Neural cell (in vitro differentiated cells): ENCODE measurements around the gene KDM4C. TPM values are rescaled to one million over a fixed set of nuclear protein-coding genes. Genes with fewer than 3 reads are reported as not detected.

Experiments
- H2AFZ ChIP-seq: fragments of 200-600, 300-800 bp; sonication (generic), shearing (Covaris generic); 2 replicates; pipeline ENCODE4 v1.6.0; 2014; ENCODE audit warnings: low read depth, mild to moderate bottlenecking, antibody characterized with exemption, low read length, moderate library complexity
- H3F3A ChIP-seq: fragments of 200-600 bp; shearing (Covaris generic); 2 replicates; pipeline ENCODE4 v1.6.1; 2016; ENCODE audit warnings: mild to moderate bottlenecking, moderate library complexity, mixed read lengths, antibody characterized with exemption, low read length; ENCODE audit not compliant: insufficient read depth, poor library complexity, severe bottlenecking
- H3K27ac ChIP-seq: fragments of 200-600, 300-800 bp; sonication (generic), shearing (Covaris generic); 2 replicates; pipeline ENCODE4 v1.5.1; 2014; ENCODE audit warnings: mild to moderate bottlenecking, low read length, moderate library complexity
- H3K27me3 ChIP-seq: fragments of 300-800, 200-600 bp; sonication (generic), shearing (Covaris generic); 2 replicates; pipeline ENCODE4 v1.6.0; 2014; ENCODE audit warnings: mild to moderate bottlenecking, low read depth, low read length, moderate library complexity; ENCODE audit not compliant: insufficient read depth
- H3K36me3 ChIP-seq: fragments of 300-800, 200-600 bp; sonication (generic), shearing (Covaris generic); 2 replicates; pipeline ENCODE4 v1.5.1; 2014; ENCODE audit warnings: mild to moderate bottlenecking, antibody characterized with exemption, low read length, moderate library complexity; ENCODE audit not compliant: insufficient read depth
- H3K4me2 ChIP-seq: fragments of 300-800, 200-600 bp; sonication (generic), shearing (Covaris generic); 2 replicates; pipeline ENCODE4 v1.6.0; 2014; ENCODE audit warnings: mild to moderate bottlenecking, low read length
- H3K4me3 ChIP-seq: fragments of 300-800, 200-600 bp; sonication (generic), shearing (Covaris generic); 2 replicates; pipeline ENCODE4 v1.5.1; 2014; ENCODE audit warnings: mild to moderate bottlenecking, low read length, moderate library complexity
- H3K79me2 ChIP-seq: fragments of 200-600 bp; shearing (Covaris generic); replicated peaks from 2 replicates; pipeline ENCODE4 v1.6.0; 2014; ENCODE audit warnings: mild to moderate bottlenecking, low read length, moderate library complexity; ENCODE audit not compliant: insufficient read depth
- H3K9ac ChIP-seq: fragments of 300-800, 200-600 bp; sonication (generic), shearing (Covaris generic); 2 replicates; pipeline ENCODE4 v1.6.1; 2016; ENCODE audit warnings: mild to moderate bottlenecking, low read length, mixed read lengths
- H3K9me2 ChIP-seq: fragments of 200-600 bp; shearing (Covaris generic); 2 replicates; pipeline ENCODE4 v1.6.1; 2016; ENCODE audit warnings: mild to moderate bottlenecking, low read length, mixed read lengths; ENCODE audit not compliant: insufficient read depth
- H3K9me3 ChIP-seq: fragments of 200-600, 300-800 bp; sonication (generic), shearing (Covaris generic); 2 replicates; pipeline ENCODE4 v1.6.1; 2016; ENCODE audit warnings: mild to moderate bottlenecking, mixed run types, low read length, moderate library complexity, mixed read lengths
- H4K20me1 ChIP-seq: fragments of 200-600 bp; shearing (Covaris generic); 2 replicates; pipeline ENCODE4 v1.6.1; 2016; ENCODE audit warnings: mild to moderate bottlenecking, mixed run types; ENCODE audit not compliant: insufficient read depth
- CTCF ChIP-seq: fragments of 450-650 bp; IDR thresholded peaks from 2 replicates; pipeline ENCODE4 v1.5.1; 2014; ENCODE audit warnings: antibody characterized with exemption, mild to moderate bottlenecking, moderate library complexity; ENCODE audit not compliant: poor library complexity, severe bottlenecking
- EP300 ChIP-seq: fragments of 450-650 bp; conservative IDR thresholded peaks from 2 replicates; pipeline ENCODE4 v1.6.1; 2014; ENCODE audit warnings: antibody characterized with exemption, mild to moderate bottlenecking, moderate library complexity; ENCODE audit not compliant: poor library complexity, severe bottlenecking
- EZH2 ChIP-seq: fragments of 200-600, 300-800 bp; shearing (Covaris generic), sonication (generic); IDR thresholded peaks from 2 replicates; pipeline ENCODE4 v1.6.1; 2014; ENCODE audit warnings: antibody characterized with exemption, low read length, borderline replicate concordance, mild to moderate bottlenecking; ENCODE audit not compliant: insufficient read depth, poor library complexity, severe bottlenecking
- MXI1 ChIP-seq: fragments of 450-650 bp; conservative IDR thresholded peaks from 2 replicates; pipeline ENCODE4 v1.6.1; 2014; ENCODE audit warnings: antibody characterized with exemption, mild to moderate bottlenecking; ENCODE audit not compliant: poor library complexity, severe bottlenecking
- POLR2AphosphoS5 ChIP-seq: IDR thresholded peaks from 2 replicates; pipeline ENCODE4 v1.6.1; 2012
- RAD21 ChIP-seq: fragments of 450-650 bp; conservative IDR thresholded peaks from 2 replicates; pipeline ENCODE4 v1.6.1; 2014; ENCODE audit warnings: antibody characterized with exemption, mild to moderate bottlenecking, moderate library complexity
- REST ChIP-seq: IDR thresholded peaks from 2 replicates; pipeline ENCODE4 v1.6.1; 2012; ENCODE audit warnings: borderline replicate concordance
- SMC3 ChIP-seq: fragments of 450-650 bp; conservative IDR thresholded peaks from 2 replicates; pipeline ENCODE4 v1.6.1; 2014; ENCODE audit warnings: antibody characterized with exemption, mild to moderate bottlenecking, moderate library complexity; ENCODE audit not compliant: poor library complexity
- TAF1 ChIP-seq: IDR thresholded peaks from 2 replicates; pipeline ENCODE4 v1.6.1; 2012; ENCODE audit warnings: low read depth
- polyA plus RNA-seq: library from polyadenylated mRNA; depleted of rRNA; stranded (reverse); fragments of >200 nt; gene quantifications from 2 replicates; pipeline ENCODE4 v1.2.3, GENCODE V29; 2014

KDM4C gene
- polyA plus RNA-seq, 1 donor from 2014 or later, result 21.1 TPM

DNA sequence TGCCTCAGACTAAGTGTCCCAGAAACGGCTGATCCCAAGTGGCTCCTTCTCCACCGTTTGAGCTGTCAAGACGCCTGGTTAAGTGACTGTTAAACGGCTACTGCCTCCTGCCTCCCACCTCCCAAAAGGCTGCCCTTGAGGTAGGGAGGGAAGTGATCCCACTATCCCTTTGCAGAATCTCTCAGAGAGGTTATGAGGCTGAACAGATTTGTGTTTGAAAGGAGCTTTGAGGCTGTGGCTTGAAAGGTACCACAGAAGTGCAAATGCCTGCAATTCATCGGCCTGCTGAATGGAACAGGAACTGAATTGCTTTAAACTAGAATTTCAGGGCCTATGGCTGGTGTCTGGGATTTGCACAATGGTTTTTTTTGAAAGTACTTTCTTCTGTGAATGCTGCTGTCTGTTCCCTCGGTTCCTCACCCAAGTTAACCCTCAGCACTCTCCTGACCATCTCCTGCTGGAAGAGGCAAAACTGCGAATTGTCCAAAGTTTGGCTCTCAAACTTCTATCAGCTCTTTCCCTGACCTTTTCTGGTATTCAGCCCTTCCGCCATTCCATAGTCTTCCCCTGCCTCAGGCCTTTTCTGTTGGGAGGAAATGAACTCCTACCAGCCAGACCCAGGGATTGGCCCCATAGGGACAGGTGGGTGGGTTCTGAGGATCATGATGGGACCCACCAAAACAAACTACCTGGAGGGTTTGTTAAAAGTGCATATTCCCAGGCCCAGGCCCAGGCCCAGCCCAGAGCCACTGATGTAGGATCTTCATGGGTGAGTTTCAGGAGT, 453.3 kb downstream of the KDM4C start:
- TF ChIP-seq RAD21 (no peak), EZH2 (no peak), TAF1 (no peak), REST (no peak), MXI1 (no peak), SMC3 (no peak), CTCF (no peak), EP300 (no peak), POLR2AphosphoS5 (no peak)
- H3K4me3 ChIP-seq, result no peak overlapping the region
- no peaks in the 10 kb centered on the region for H3K9me2 ChIP-seq
- H3K36me3 ChIP-seq, result no peaks in the 10 kb centered on the region
- H3K4me2 ChIP-seq, result no peak overlapping the region
- H3F3A ChIP-seq, result no peaks in the 10 kb centered on the region
- no peaks in the 10 kb centered on the region for H3K79me2 ChIP-seq
- H4K20me1 ChIP-seq, result no peaks in the 10 kb centered on the region
- H3K27me3 ChIP-seq, result no peaks in the 10 kb centered on the region
- no peak overlapping the region for H3K9ac ChIP-seq
- H3K9me3 ChIP-seq, result no peaks in the 10 kb centered on the region
- H3K27ac ChIP-seq, result no peak overlapping the region
- H2AFZ ChIP-seq, result no peak overlapping the region

GRCh38 chr9:7211657-7212056, 453.9 kb downstream of the KDM4C start:
- Histone ChIP-seq H3F3A (no peaks in the 10 kb centered on the region), H3K27ac (no peak overlapping the region), H3K9me2 (no peaks in the 10 kb centered on the region), H3K79me2 (no peaks in the 10 kb centered on the region), H3K9ac (no peak overlapping the region), H3K4me3 (no peak overlapping the region), H3K36me3 (no peaks in the 10 kb centered on the region), H3K27me3 (no peaks in the 10 kb centered on the region), H3K4me2 (no peak overlapping the region), H3K9me3 (no peaks in the 10 kb centered on the region), H2AFZ (no peak overlapping the region), H4K20me1 (no peaks in the 10 kb centered on the region)
- TF ChIP-seq MXI1 (no peak), POLR2AphosphoS5 (no peak), RAD21 (no peak), SMC3 (no peak), REST (no peak), EP300 (no peak), TAF1 (no peak), CTCF (no peak), EZH2 (no peak)
